Measurements from ENCODE around the gene PECR.
"Not testable (repeated sequence)": the region's sequence is repeated elsewhere in the genome, so short reads cannot be mapped to it uniquely, and the experiment has no call there.

The PECR gene

GRCh38 chr2:215998636-215999035 is 83.0 kb downstream of the PECR start:
- no peak for DNase-seq

- no peak for DNase-seq
Measured at GRCh38 chr2:215997219-215997618, 84.4 kb downstream of the PECR start.

- no peak for DNase-seq
Measured at GRCh38 chr2:215994911-215995310, 86.7 kb downstream of the PECR start.

GRCh38 chr2:215988556-215989207 is 92.9 kb downstream of the PECR start:
- not testable (repeated sequence) for DNase-seq
